Stimulated activated naive CD8-positive, alpha-beta T cell treated with anti-CD3 and anti-CD28 coated beads, Interleukin-15, amount 100 ng/mL, for 72 hours (primary cell): ENCODE measurements around the gene SIRPB1.
"Not testable (repeated sequence)": the region's sequence is repeated elsewhere in the genome, so short reads cannot be mapped to it uniquely, and the experiment has no call there.

Experiments used
- ATAC-seq: fragments of 150-1000 bp; cut with Tn5 transposase; 2 replicates; pipeline ENCODE4 v1.10.0; 2021; ENCODE audit warnings: mild to moderate bottlenecking, moderate library complexity
- DNase-seq, 2 donors: peaks; one replicate each; pipeline ENCODE4 v3.0.0; 2021 to 2022
- H3K27ac Mint-ChIP-seq, 2 donors: one replicate each; pipeline ENCODE4 v1.8.0; 2022; ENCODE audit warnings: mild to moderate bottlenecking in 2 of 2, mixed read lengths in 2 of 2, moderate library complexity in 2 of 2
- H3K27me3 Mint-ChIP-seq: one replicate; pipeline ENCODE4 v1.8.0; 2022; ENCODE audit warnings: mixed read lengths
- H3K4me1 Mint-ChIP-seq: one replicate; pipeline ENCODE4 v1.8.0; 2022; ENCODE audit warnings: mild to moderate bottlenecking, mixed read lengths
- H3K4me3 Mint-ChIP-seq, 2 donors: one replicate each; pipeline ENCODE4 v1.8.0; 2022; ENCODE audit warnings: mild to moderate bottlenecking in 2 of 2, mixed read lengths in 2 of 2, moderate library complexity in 1 of 2
- H3K9me3 Mint-ChIP-seq, 2 donors: one replicate each; pipeline ENCODE4 v1.8.0; 2022; ENCODE audit warnings: mixed read lengths in 2 of 2

SIRPB1 gene

GRCh38 chr20:1588533-1589460 is 31.0 kb downstream of the SIRPB1 start:
- Mint-ChIP-seq H3K4me1 (peaks cover 33% of the 10 kb centered on the region), H3K27me3 (no peaks in the 10 kb centered on the region), H3K4me3 (peak overlapping the region in 1 of 2 donors; percentile 63), H3K9me3 (no peaks in the 10 kb centered on the region), H3K27ac (peak overlapping the region in 1 of 2 donors; percentile 92)
- DNase-seq (no peak), ATAC-seq (no peak)

- H3K27ac Mint-ChIP-seq = peak overlapping the region in 1 of 2 donors; percentile 92
- ATAC-seq = no peak
- no peak for DNase-seq
- H3K4me1 Mint-ChIP-seq = peaks cover 33% of the 10 kb centered on the region
- no peaks in the 10 kb centered on the region for H3K27me3 Mint-ChIP-seq
- H3K4me3 Mint-ChIP-seq = peak overlapping the region in 1 of 2 donors; percentile 63
- no peaks in the 10 kb centered on the region for H3K9me3 Mint-ChIP-seq
Observed at GRCh38 chr20:1587781-1588532, 31.9 kb downstream of the SIRPB1 start.

GRCh38 chr20:1579488-1579887 is 40.3 kb downstream of the SIRPB1 start:
- no peaks in the 10 kb centered on the region for H3K9me3 Mint-ChIP-seq
- H3K27ac Mint-ChIP-seq = no peak overlapping the region
- H3K4me3 Mint-ChIP-seq = no peak overlapping the region
- ATAC-seq (no peak), DNase-seq (no peak)
- H3K27me3 Mint-ChIP-seq = no peaks in the 10 kb centered on the region
- peaks cover 21% of the 10 kb centered on the region for H3K4me1 Mint-ChIP-seq

- H3K27ac Mint-ChIP-seq = no peak overlapping the region
- no peaks in the 10 kb centered on the region for H3K9me3 Mint-ChIP-seq
- no peaks in the 10 kb centered on the region for H3K27me3 Mint-ChIP-seq
- H3K4me1 Mint-ChIP-seq = peaks cover 21% of the 10 kb centered on the region
- ATAC-seq (no peak), DNase-seq (no peak)
- H3K4me3 Mint-ChIP-seq = no peak overlapping the region
Observed at GRCh38 chr20:1577906-1578305, 41.9 kb downstream of the SIRPB1 start.

GRCh38 chr20:1577313-1577712 is 42.5 kb downstream of the SIRPB1 start:
- peak in 1 of 2 donors; percentile 17 for DNase-seq
- not testable (repeated sequence) for H3K9me3 Mint-ChIP-seq, H3K4me3 Mint-ChIP-seq, H3K27me3 Mint-ChIP-seq, H3K27ac Mint-ChIP-seq
- H3K4me1 Mint-ChIP-seq = peaks cover 21% of the 10 kb centered on the region
- peak; percentile 93 for ATAC-seq

- Mint-ChIP-seq H3K9me3 (no peaks in the 10 kb centered on the region), H3K4me3 (no peak overlapping the region), H3K27me3 (no peaks in the 10 kb centered on the region), H3K4me1 (peaks cover 21% of the 10 kb centered on the region), H3K27ac (no peak overlapping the region)
- no peak for DNase-seq
- ATAC-seq = no peak
Observed at GRCh38 chr20:1576641-1577040, 43.2 kb downstream of the SIRPB1 start.

GRCh38 chr20:1576003-1576402 is 43.8 kb downstream of the SIRPB1 start:
- H3K27ac Mint-ChIP-seq, H3K27me3 Mint-ChIP-seq, H3K4me3 Mint-ChIP-seq, DNase-seq, H3K9me3 Mint-ChIP-seq: not testable (repeated sequence)
- peak; percentile 43 for ATAC-seq
- H3K4me1 Mint-ChIP-seq = peaks cover 21% of the 10 kb centered on the region

- H3K27ac Mint-ChIP-seq, DNase-seq, H3K9me3 Mint-ChIP-seq, ATAC-seq, H3K4me3 Mint-ChIP-seq, H3K4me1 Mint-ChIP-seq, H3K27me3 Mint-ChIP-seq: not testable (repeated sequence)
Observed at GRCh38 chr20:1571583-1571982, 48.2 kb downstream of the SIRPB1 start.
